HG03432 (cell line): Measurements from ENCODE around the gene TAF13.
"Not testable (repeated sequence)": the region's sequence is repeated elsewhere in the genome, so short reads cannot be mapped to it uniquely, and the experiment has no call there.

Experiments used
- ATAC-seq: cut with Tn5 transposase; IDR thresholded peaks from one replicate; pipeline ENCODE4 v1.9.1; 2021; ENCODE audit warnings: mild to moderate bottlenecking, moderate library complexity; ENCODE audit not compliant: unreplicated experiment

TAF13 gene

DNA sequence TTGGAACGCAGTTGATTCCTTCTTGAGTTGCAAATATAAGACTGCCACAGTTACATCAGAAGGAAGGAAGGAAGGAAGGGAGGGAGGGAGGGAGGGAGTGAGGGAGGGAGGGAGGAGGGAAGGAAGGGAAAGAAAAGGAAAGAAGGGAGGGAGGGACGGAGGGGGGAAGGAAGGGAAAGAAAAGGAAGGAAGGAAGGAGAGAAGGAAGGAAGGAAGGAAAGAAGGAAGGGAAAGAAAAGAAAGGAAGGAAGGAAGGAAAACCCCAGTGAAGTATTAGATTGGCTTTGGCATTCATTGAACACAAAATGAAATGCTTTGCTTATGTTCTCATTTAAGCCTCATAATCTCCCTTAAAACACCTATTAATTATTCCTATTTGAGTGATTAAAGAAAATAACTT is 27.5 kb downstream of the TAF13 start:
- ATAC-seq: no peak

DNA sequence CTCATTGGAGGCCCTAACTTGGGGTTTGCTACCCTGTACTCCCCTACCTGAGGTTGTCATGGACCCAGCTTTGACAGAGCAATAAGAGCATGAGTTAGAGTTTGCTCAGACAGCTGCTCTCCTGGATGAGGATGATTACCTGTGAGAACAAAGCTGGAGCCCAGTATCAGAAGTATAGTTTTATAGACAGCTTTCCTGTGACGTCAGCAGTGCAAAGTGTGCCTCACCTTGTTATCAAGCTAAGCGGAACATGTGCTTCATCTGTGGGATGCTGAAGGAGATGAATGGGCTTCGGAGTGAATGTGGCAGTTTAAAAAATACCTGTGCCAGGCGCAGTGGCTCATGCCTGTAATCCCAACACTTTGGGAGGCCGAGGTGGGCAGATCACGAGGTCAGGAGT is 28.5 kb downstream of the TAF13 start:
- ATAC-seq: no peak

DNA sequence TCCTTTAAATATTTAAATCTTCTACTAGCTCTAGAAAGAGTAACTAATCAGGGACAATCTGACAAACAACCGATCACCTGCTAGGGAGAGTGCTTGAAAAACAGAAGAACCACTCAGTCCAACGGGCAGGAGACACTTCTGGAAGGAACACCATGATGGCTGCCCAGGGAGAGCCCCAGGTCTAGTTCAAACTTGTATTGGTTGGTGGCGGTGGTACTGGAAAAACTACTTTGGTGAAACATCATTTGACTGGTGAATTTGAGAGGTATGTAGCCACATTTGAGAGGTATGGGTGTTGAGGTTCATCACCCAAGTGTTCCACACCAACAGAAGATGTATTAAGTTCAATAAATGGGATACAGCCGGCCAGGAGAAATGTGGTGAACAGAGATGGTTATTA is 29.1 kb downstream of the TAF13 start:
- ATAC-seq: no peak

DNA sequence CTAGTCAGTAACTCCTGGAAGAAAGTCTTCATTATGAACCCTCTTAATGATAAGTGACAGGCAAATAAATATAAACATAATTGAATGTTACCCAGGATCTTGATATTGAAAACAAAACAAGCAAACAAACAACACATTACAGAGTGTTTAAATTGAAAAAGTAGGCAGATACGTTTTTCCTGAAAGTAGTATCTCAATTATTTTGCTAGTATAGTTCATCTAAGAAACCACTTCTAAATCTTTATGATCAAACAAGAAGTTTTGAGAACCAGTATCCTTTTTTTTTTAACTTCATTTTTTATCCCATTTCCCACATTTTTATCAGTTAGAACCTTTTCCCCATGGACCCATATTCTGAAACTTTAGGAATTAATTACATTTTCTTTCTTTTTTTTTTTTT is 30.2 kb downstream of the TAF13 start:
- ATAC-seq: no peak

DNA sequence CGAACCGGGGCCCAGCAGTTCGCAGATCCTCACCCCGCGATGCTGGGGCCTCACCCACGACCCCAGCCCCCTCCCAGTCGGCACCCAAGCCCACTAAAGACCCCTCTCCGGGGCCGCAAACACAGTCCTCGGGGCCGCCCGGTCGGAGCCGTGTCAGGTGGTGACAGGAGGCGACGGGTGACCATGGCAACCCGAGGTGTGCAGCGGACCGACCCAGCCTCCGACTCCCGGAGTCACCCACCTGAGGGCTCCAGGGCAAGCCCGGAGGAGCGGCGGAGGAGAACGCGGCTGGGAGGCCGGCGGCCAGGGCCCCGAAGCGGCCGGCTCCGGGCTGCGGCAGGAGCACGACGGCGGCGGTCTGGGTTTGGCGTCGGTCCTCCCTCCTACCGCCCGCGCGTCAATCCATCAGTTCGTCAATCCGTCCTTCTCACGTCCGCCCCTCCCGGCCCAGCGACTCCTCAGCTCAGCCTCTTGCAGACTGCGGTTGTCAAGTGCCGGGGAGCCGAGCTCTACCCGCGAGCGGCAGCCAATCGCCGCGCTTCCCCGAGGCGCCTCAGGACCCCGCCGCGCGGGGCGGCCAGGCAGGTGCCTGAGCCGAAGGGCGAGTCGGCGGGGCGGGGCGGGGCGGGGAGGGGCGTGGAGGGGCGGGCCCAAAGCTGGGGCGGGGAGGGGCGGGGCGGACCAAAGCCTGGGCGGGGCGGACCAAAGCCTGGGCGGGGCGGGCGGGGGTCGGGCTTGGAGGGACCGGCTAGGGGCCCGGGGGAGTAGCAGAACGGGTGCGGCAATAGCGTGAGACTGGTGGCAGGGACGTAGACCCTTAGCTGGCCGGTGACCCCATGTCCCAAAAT is 34.0 kb downstream of the TAF13 start, which contains the start of gene WDR47:
TSS of gene WDR47 (minus strand) at position 482 of the 848 bp plus-strand sequence. CDS start 18,590 bp downstream, outside the sequence.
- ATAC-seq: peak; percentile 97

DNA sequence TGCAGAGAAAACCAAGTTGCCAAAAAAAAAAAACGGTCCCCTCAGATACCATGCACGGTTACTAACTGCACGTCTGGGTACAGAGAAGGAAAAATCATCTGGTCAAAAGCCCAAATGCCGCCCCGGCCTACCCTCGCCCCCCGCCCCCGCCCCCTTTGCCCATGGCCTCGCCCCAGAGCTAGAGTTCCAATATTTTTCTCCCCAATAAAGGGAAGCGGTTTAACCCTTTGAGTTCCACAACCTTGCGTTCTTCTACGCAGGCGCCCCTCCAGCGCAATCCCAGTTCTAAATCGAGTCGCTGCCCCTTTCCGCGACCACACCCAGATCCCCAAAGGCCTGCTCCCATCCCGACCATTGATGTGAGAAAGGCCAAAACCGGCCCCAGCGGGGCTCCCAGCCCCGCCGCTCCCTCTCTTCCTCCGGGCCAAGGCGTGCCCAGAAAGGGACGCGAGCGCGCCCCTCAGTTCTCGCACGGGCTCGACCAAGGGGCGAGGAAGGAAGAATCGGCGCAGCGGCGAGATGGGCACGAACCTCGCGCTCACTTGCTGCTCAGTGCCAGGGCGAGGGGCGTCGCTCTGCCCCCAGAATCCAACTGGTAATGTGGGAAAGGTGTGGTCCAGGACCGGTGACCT is 34.7 kb downstream of the TAF13 start:
- peak; percentile 38 for ATAC-seq

DNA sequence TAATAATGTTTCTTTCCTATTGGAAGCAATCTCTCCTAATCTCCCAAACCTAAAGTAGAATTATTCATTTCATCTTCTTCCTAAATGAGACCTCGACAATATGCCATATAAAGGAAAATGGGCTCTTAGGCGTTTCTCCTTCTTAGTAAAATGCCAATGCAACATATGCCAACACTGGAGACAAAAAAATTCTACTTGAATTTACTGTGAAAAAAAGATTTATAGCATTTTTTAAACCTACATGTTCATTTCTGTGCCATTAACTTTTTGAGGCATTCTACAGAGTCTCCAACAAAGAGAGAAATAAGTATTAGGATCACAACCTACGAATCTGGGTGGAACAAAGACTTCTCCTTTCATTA is 35.2 kb downstream of the TAF13 start:
- ATAC-seq: no peak

DNA sequence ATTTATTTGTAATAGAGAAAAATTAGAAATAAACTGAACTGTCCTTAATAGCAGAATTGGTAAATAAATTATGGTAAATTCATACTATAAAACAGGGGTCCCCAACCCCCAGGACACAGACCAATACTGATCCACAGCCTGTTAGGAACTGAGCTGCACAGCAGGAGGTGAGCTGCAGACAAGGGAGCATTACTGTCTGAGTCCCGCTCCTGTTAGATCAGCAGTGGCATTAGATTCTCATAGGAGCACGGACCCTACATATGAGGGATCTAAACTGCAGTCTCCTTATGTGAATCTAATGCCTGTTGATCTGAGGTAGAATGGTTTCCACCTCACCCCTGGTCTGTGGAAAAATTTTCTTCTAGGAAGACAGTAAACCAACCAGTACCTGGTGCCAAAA is 41.4 kb downstream of the TAF13 start:
- no peak for ATAC-seq

DNA sequence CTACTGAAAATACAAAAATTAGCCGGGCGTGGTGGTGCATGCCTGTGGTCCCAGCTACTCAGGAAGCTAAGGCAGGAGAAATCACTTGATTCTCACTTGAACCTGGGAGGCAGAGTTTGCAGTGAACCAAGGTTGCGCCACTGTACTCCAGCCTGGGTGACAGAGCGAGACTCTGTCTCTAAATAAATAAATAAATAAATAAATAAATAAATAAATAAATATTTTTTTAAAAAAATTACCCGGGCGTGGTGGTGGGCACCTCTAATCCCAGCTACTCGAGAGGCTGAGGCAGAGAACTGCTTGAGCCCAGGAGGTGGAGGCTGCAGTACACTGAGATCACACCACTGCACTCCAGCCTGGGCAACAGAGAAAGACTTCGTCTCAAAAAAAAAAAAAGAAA is 46.3 kb downstream of the TAF13 start:
- not testable (repeated sequence) for ATAC-seq

DNA sequence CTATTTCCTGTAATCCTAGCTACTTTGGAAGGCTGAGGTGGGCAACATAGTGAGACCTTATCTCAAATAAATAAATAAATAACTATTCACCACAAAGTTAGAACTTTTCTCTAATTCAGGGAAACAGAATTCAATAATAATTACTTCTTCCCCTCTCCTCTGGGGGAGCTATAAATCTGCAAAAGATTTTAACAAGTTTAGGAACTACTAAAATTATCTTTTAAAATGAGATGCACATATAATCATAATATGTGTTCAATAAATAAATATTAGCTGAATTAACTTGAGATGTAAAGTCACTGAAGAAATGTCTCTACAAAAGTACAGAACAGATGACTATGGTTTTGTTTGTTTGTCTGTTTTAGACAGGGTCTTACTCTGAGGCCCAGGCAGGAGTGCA is 48.0 kb downstream of the TAF13 start:
- ATAC-seq: no peak

DNA sequence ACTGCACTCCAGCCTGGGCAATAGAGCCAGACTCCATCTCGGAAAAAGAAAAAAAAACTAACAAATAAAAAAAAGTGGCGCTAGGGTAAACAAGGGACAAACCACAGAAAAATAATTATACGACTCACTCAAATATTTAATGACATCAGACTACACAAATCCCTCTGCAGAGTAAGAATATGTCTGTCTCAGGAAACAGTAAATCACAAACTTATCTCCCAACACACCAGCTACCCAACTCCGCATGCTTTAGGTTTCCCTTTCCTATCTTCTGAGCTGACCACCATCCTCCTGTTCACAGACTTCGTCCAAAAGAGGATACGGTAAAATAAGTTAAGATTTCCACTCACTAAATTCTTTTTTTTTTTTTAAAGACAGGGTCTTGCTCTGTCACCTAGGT is 50.1 kb downstream of the TAF13 start:
- ATAC-seq: no peak

DNA sequence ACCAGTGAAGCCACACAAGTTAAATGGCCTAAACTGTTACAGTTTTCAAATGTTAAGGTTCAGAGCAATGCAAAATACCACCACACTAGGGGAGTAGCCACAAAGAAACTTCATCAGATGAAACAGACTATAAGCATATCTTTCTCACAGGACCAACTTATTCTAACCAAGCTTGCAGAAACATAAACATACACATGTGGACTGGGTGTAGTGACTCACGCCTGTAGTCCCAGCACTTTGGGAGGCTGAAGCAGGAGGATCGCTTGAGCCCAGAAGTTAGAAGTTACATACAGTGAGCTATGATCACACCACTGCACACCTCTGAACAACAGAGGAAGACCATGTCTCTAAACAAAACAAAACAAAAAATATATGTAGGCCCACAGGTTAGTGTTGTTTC is 51.2 kb downstream of the TAF13 start:
- no peak for ATAC-seq

DNA sequence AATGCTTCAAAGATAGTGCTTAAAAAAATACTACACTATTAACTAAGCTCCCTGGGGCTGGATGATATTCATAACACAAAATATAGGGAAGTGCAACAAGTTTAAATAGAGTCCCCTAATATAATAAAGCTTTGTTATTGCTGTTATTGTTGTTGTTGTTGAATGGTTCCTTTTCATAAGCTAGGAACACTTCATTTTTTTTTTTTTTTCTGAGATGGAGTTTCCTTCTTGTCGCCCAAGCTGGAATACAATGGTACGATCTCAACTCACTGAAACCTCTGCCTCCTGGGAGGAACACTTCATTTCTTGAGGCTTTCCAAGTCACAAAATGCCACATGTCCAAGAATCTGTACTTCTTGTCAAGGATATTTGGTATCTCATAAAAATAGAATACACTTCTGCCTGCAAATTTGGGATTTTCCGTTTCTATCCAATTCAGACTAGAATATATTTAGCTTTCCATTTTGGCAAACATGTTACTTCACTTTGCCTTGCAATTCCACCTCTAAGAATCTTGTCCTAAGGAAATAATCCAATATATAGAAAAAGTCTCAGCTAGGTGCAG is 55.0 kb downstream of the TAF13 start:
- no peak for ATAC-seq

DNA sequence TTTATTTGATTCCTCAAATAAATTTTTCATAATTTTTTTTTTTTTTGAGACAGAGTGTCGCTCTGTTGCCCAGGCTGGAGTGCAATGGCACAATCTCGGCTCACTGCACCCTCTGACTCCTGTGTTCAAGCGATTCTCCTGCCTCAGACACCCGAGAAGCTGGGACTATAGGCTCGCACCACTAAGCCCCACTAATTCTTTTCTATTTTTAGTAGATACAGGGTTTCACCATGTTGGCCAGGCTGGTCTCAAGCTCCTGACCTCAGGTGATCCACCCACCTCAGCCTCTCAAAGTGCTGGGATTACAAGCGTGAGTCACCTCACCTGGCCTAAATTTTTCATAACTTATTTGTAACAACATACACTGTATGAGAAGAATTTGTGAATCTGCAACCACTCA is 58.1 kb downstream of the TAF13 start:
- not testable (repeated sequence) for ATAC-seq

DNA sequence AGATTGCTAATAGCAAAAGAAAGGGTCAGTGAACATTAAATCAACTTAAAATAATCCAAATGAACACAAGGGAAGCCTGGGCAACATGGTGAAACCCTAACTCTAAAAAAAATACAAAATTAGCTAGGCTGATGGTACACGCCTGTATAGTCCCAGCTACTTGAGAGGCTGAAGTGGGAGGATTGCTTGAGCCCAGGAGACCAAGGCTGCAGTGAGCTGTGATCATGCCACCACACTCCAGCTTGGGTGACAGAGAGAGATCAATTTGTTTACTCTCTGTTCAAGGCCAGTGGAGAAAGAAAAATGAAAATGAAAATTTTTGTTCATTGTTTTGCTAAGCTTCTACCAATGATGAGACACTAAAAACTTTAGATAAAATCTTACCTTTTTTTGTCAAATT is 58.7 kb downstream of the TAF13 start:
- no peak for ATAC-seq
